ENCODE results near the gene PPP1R7. TPM values are rescaled to one million over a fixed set of nuclear protein-coding genes. Genes with fewer than 3 reads are reported as not detected.

The PPP1R7 gene
- total and polyA plus RNA-seq, 2 experiments from 2014 or later, result 53.1 to 107 TPM

- Histone ChIP-seq H3K9me2 (ENCODE audit: insufficient read depth) (no peaks in the 10 kb centered on the region), H3K79me2 (ENCODE audit: insufficient read depth) (peaks cover 24% of the 10 kb centered on the region), H4K20me1 (ENCODE audit: insufficient read depth) (no peaks in the 10 kb centered on the region), H3K36me3 (ENCODE audit: low read depth) (no peaks in the 10 kb centered on the region), H3F3A (ENCODE audit: insufficient read depth) (peaks cover under 1% of the 10 kb centered on the region; the same call in 1 of the 2 replicates), H3K4me3 (peak within 1 kb of the TSS; percentile 88), H3K9me3 (ENCODE audit: low read depth) (no peaks in the 10 kb centered on the region), H3K27me3 (replicated peaks; ENCODE audit: insufficient read depth) (no peaks in the 10 kb centered on the region), H3K4me1 (ENCODE audit: insufficient read depth) (0 out of 2 replicates have a peak, but pooled peaks cover 4% of the 10 kb centered on the region), H3K9ac (peak within 1 kb of the TSS; percentile 88), H3K4me2 (ENCODE audit: unreplicated experiment) (peak within 1 kb of the TSS; percentile 89), H3K27ac (no peak within 1 kb of the TSS), H2AFZ (peak within 1 kb of the TSS; percentile 91)
- in situ Hi-C loops (cut with MboI), result no loop called here
- TF ChIP-seq EZH2phosphoT487 (IDR thresholded peaks at IDR 0.05; ENCODE audit: insufficient read depth, low read depth) (no peak), EZH2 (IDR thresholded peaks at IDR 0.05; ENCODE audit: insufficient read depth, poor library complexity, severe bottlenecking) (no peak)
- peak; percentile 98 for DNase-seq
- WGBS, 2 experiments (ENCODE audit: low coverage in 1 of 2, low lambda C conversion rate in 2 of 2, missing lambda C conversion rate in 2 of 2), result 0 to 2% methylated on average over 64 to 71 of the region's 88 CpGs
Observed at GRCh38 chr2:241148891-241149674, 1.2 kb upstream of the PPP1R7 start, which contains the start of gene PASK. TSS of gene PASK (minus strand) at chr2:241149472. CDS start at chr2:241143032, 6,440 bp downstream.

GRCh38 chr2:241149675-241149924 lies 667 bp upstream of the PPP1R7 start:
- in situ Hi-C loops (cut with MboI), result no loop called here
- Histone ChIP-seq H3K4me1 (ENCODE audit: insufficient read depth) (peaks cover 8% of the 10 kb centered on the region), H4K20me1 (ENCODE audit: insufficient read depth) (no peaks in the 10 kb centered on the region), H3K27ac (no peak overlapping the region), H3K9me2 (ENCODE audit: insufficient read depth) (no peaks in the 10 kb centered on the region), H3K36me3 (ENCODE audit: low read depth) (no peaks in the 10 kb centered on the region), H3K9me3 (ENCODE audit: low read depth) (no peaks in the 10 kb centered on the region), H3F3A (ENCODE audit: insufficient read depth) (peaks cover 6% of the 10 kb centered on the region), H3K79me2 (ENCODE audit: insufficient read depth) (peaks cover 24% of the 10 kb centered on the region), H3K4me3 (peak overlapping the region; percentile 88), H3K27me3 (replicated peaks; ENCODE audit: insufficient read depth) (no peaks in the 10 kb centered on the region), H3K4me2 (ENCODE audit: unreplicated experiment) (peak overlapping the region; percentile 89), H2AFZ (peak overlapping the region; percentile 91), H3K9ac (peak overlapping the region; percentile 88)
- WGBS, 2 experiments (ENCODE audit: low coverage in 1 of 2, low lambda C conversion rate in 2 of 2, missing lambda C conversion rate in 2 of 2), result 1% methylated on average over 23 of the region's 23 CpGs
- TF ChIP-seq EZH2phosphoT487 (IDR thresholded peaks at IDR 0.05; ENCODE audit: insufficient read depth, low read depth) (no peak), EZH2 (IDR thresholded peaks at IDR 0.05; ENCODE audit: insufficient read depth, poor library complexity, severe bottlenecking) (no peak)
- DNase-seq, result no peak

- H3K4me3 ChIP-seq, result peak overlapping the region; percentile 88
- peaks cover 9% of the 10 kb centered on the region for H3F3A ChIP-seq (ENCODE audit: insufficient read depth)
- H3K27ac ChIP-seq, result peak overlapping the region; percentile 38
- H3K9ac ChIP-seq, result peak overlapping the region; percentile 88
- H3K9me3 ChIP-seq (ENCODE audit: low read depth), result no peaks in the 10 kb centered on the region
- no peaks in the 10 kb centered on the region for H3K27me3 ChIP-seq (replicated peaks; ENCODE audit: insufficient read depth)
- no peak for TF ChIP-seq EZH2phosphoT487 (IDR thresholded peaks at IDR 0.05; ENCODE audit: insufficient read depth, low read depth)
- WGBS, 2 experiments (ENCODE audit: low coverage in 1 of 2, low lambda C conversion rate in 2 of 2, missing lambda C conversion rate in 2 of 2), result 3 to 7% methylated on average over 19 to 33 of the region's 37 CpGs
- no peaks in the 10 kb centered on the region for H3K36me3 ChIP-seq (ENCODE audit: low read depth)
- peak overlapping the region; percentile 95 for H3K4me2 ChIP-seq (ENCODE audit: unreplicated experiment)
- H2AFZ ChIP-seq, result peak overlapping the region; percentile 91
- H3K4me1 ChIP-seq (ENCODE audit: insufficient read depth), result peaks cover 21% of the 10 kb centered on the region
- no peaks in the 10 kb centered on the region for H3K9me2 ChIP-seq (ENCODE audit: insufficient read depth)
- peak; percentile 61 for DNase-seq
- H4K20me1 ChIP-seq (ENCODE audit: insufficient read depth), result no peaks in the 10 kb centered on the region
- in situ Hi-C loops (cut with MboI), result no loop called here
- H3K79me2 ChIP-seq (ENCODE audit: insufficient read depth), result peaks cover 24% of the 10 kb centered on the region
Observed at GRCh38 chr2:241150660-241151530, 628 bp downstream of the PPP1R7 start.

GRCh38 chr2:241151934-241152660 lies 1.8 kb downstream of the PPP1R7 start:
- Histone ChIP-seq H3F3A (ENCODE audit: insufficient read depth) (peaks cover 12% of the 10 kb centered on the region), H3K9me3 (ENCODE audit: low read depth) (no peaks in the 10 kb centered on the region), H3K9ac (no peak overlapping the region), H3K27ac (no peak overlapping the region), H3K27me3 (replicated peaks; ENCODE audit: insufficient read depth) (no peaks in the 10 kb centered on the region), H3K36me3 (ENCODE audit: low read depth) (no peaks in the 10 kb centered on the region), H3K4me2 (ENCODE audit: unreplicated experiment) (no peak overlapping the region), H3K79me2 (ENCODE audit: insufficient read depth) (peaks cover 24% of the 10 kb centered on the region), H3K4me1 (ENCODE audit: insufficient read depth) (peaks cover 23% of the 10 kb centered on the region), H3K4me3 (no peak overlapping the region), H3K9me2 (ENCODE audit: insufficient read depth) (no peaks in the 10 kb centered on the region), H4K20me1 (ENCODE audit: insufficient read depth) (no peaks in the 10 kb centered on the region), H2AFZ (no peak overlapping the region)
- DNase-seq, result peak; percentile 17
- in situ Hi-C loops (cut with MboI), result no loop called here
- WGBS, 2 experiments (ENCODE audit: low coverage in 1 of 2, low lambda C conversion rate in 2 of 2, missing lambda C conversion rate in 2 of 2), result 66 to 69% methylated on average over 8 of the region's 8 CpGs
- TF ChIP-seq EZH2 (IDR thresholded peaks at IDR 0.05; ENCODE audit: insufficient read depth, poor library complexity, severe bottlenecking) (no peak), EZH2phosphoT487 (IDR thresholded peaks at IDR 0.05; ENCODE audit: insufficient read depth, low read depth) (no peak)

Data from GM23248 (cell line).